C4-2B (cell line): ENCODE measurements around the gene BEND2.

Experiments used
- CTCF ChIP-seq: fragments of 450-650 bp; conservative IDR thresholded peaks from 2 replicates; pipeline ENCODE4 v1.5.1; 2017; ENCODE audit warnings: mild to moderate bottlenecking
- ZFX ChIP-seq: fragments of 450-650 bp; IDR thresholded peaks from 2 replicates; pipeline ENCODE4 v1.6.1; 2017

GRCh38 chrX:18255059-18255458, 34.4 kb upstream of the BEND2 start:
- no peak for TF ChIP-seq CTCF
- no peak for TF ChIP-seq ZFX
